ENCODE measurements around the gene GPRIN3. TPM values are rescaled to one million over a fixed set of nuclear protein-coding genes. Genes with fewer than 3 reads are reported as not detected.

Gene GPRIN3
- total RNA-seq, 2 donors from 2014 or later = 5.7 to 9.0 TPM

- DNase-seq (ENCODE audit: low spot score) (no peak), ATAC-seq (ENCODE audit: insufficient number of reproducible peaks, low FRiP score, low read depth) (no peak)
- TF ChIP-seq CTCF (IDR thresholded peaks at IDR 0.05) = no peak
- no peaks in the 10 kb centered on the region for H3K27me3 ChIP-seq (replicated peaks; ENCODE audit: insufficient read depth)
- peaks cover 3% of the 10 kb centered on the region for H3K9me3 ChIP-seq
- no peak overlapping the region for H3K27ac ChIP-seq
- no peak overlapping the region for H3K4me3 ChIP-seq
- H3K36me3 ChIP-seq = no peaks in the 10 kb centered on the region
- no peaks in the 10 kb centered on the region for H3K4me1 ChIP-seq (ENCODE audit: control insufficient read depth in 1 of 2, low read depth in 2 of 2)
Observed at GRCh38 chr4:89351201-89351600, 43.6 kb upstream of the GPRIN3 start.

- Histone ChIP-seq H3K27ac (no peak overlapping the region), H3K27me3 (replicated peaks; ENCODE audit: insufficient read depth) (no peaks in the 10 kb centered on the region), H3K9me3 (peaks cover 3% of the 10 kb centered on the region), H3K4me3 (no peak overlapping the region), H3K4me1 (ENCODE audit: control insufficient read depth in 1 of 2, low read depth in 2 of 2) (no peaks in the 10 kb centered on the region), H3K36me3 (no peaks in the 10 kb centered on the region)
- no peak for DNase-seq (ENCODE audit: low spot score)
- ATAC-seq (ENCODE audit: insufficient number of reproducible peaks, low FRiP score, low read depth) = no peak
- no peak for TF ChIP-seq CTCF (IDR thresholded peaks at IDR 0.05)
Observed at GRCh38 chr4:89347363-89348025, 39.9 kb upstream of the GPRIN3 start.

GRCh38 chr4:89344571-89344970, 37.0 kb upstream of the GPRIN3 start:
- Histone ChIP-seq H3K27ac (no peak overlapping the region), H3K4me1 (ENCODE audit: control insufficient read depth in 1 of 2, low read depth in 2 of 2) (no peaks in the 10 kb centered on the region), H3K36me3 (no peaks in the 10 kb centered on the region), H3K4me3 (no peak overlapping the region), H3K9me3 (peaks cover 3% of the 10 kb centered on the region), H3K27me3 (replicated peaks; ENCODE audit: insufficient read depth) (no peaks in the 10 kb centered on the region)
- ATAC-seq (ENCODE audit: insufficient number of reproducible peaks, low FRiP score, low read depth) = no peak
- DNase-seq (ENCODE audit: low spot score) = no peak
- no peak for TF ChIP-seq CTCF (IDR thresholded peaks at IDR 0.05)

- no peak for TF ChIP-seq CTCF (IDR thresholded peaks at IDR 0.05)
- no peak for ATAC-seq (ENCODE audit: insufficient number of reproducible peaks, low FRiP score, low read depth)
- H3K27me3 ChIP-seq (replicated peaks; ENCODE audit: insufficient read depth) = no peaks in the 10 kb centered on the region
- H3K9me3 ChIP-seq = no peaks in the 10 kb centered on the region
- no peaks in the 10 kb centered on the region for H3K36me3 ChIP-seq
- no peak overlapping the region for H3K27ac ChIP-seq
- H3K4me1 ChIP-seq (ENCODE audit: control insufficient read depth in 1 of 2, low read depth in 2 of 2) = no peaks in the 10 kb centered on the region
- no peak overlapping the region for H3K4me3 ChIP-seq
- no peak for DNase-seq (ENCODE audit: low spot score)
Observed at GRCh38 chr4:89338206-89338605, 30.6 kb upstream of the GPRIN3 start.

GRCh38 chr4:89337681-89338080, 30.1 kb upstream of the GPRIN3 start:
- no peaks in the 10 kb centered on the region for H3K36me3 ChIP-seq
- no peaks in the 10 kb centered on the region for H3K27me3 ChIP-seq (replicated peaks; ENCODE audit: insufficient read depth)
- TF ChIP-seq CTCF (IDR thresholded peaks at IDR 0.05) = no peak
- DNase-seq (ENCODE audit: low spot score) (no peak), ATAC-seq (ENCODE audit: insufficient number of reproducible peaks, low FRiP score, low read depth) (no peak)
- H3K9me3 ChIP-seq = no peaks in the 10 kb centered on the region
- no peak overlapping the region for H3K27ac ChIP-seq
- no peak overlapping the region for H3K4me3 ChIP-seq
- H3K4me1 ChIP-seq (ENCODE audit: control insufficient read depth in 1 of 2, low read depth in 2 of 2) = no peaks in the 10 kb centered on the region

All from thoracic aorta (tissue), 2 donors.